Measurements from ENCODE around the gene PHLDB3. TPM values are rescaled to one million over a fixed set of nuclear protein-coding genes. Genes with fewer than 3 reads are reported as not detected.

The PHLDB3 gene
- total RNA-seq, 1 experiment from 2014 or later, result 9.0 TPM

DNA sequence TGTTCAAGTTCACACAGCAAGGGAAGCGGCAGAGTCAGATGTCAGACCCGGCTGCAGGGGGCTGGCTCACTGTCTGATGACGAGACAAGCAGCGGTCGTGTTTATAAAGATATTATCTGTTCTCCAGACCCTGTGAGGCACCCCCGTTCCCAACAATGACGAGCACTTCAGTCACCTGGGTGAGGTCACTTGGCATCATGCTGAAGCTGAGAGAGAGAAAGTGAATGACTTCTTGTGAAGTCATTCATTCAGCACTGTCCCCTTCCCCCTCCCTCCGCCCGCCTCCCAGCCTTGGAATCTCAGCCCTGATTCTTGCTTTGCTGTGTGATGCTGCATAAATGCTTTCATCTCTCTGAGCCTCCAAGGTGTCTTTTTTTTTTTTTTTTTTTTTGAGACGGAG is 34.3 kb downstream of the PHLDB3 start:
- intact Hi-C loops (cut with micrococcal nuclease; ENCODE audit: unreplicated experiment), result no loop called here
- no peaks in the 10 kb centered on the region for H3K27me3 ChIP-seq (replicated peaks; ENCODE audit: insufficient read depth, low read depth, low read length, poor library complexity)
- no peak for TF ChIP-seq EZH2 (IDR thresholded peaks at IDR 0.05; ENCODE audit: borderline replicate concordance, low read depth, low read length, poor library complexity, severe bottlenecking)
- TF ChIP-seq, protein P1, sequence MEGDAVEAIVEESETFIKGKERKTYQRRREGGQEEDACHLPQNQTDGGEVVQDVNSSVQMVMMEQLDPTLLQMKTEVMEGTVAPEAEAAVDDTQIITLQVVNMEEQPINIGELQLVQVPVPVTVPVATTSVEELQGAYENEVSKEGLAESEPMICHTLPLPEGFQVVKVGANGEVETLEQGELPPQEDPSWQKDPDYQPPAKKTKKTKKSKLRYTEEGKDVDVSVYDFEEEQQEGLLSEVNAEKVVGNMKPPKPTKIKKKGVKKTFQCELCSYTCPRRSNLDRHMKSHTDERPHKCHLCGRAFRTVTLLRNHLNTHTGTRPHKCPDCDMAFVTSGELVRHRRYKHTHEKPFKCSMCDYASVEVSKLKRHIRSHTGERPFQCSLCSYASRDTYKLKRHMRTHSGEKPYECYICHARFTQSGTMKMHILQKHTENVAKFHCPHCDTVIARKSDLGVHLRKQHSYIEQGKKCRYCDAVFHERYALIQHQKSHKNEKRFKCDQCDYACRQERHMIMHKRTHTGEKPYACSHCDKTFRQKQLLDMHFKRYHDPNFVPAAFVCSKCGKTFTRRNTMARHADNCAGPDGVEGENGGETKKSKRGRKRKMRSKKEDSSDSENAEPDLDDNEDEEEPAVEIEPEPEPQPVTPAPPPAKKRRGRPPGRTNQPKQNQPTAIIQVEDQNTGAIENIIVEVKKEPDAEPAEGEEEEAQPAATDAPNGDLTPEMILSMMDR (conservative IDR thresholded peaks at IDR 0.05; ENCODE audit: low read depth, low read length), result no peak
- CTCF ChIA-PET, result interaction anchor here (0.6 kb wide), 1 partner anchor 50 kb away, joined by 3 read pairs; no protein-coding TSS in a partner anchor
- POLR2A ChIA-PET (ENCODE audit: low non-redundant PET), result no interaction called here
- H3K4me3 ChIP-seq (ENCODE audit: low read depth, low read length, poor library complexity, severe bottlenecking), result no peak overlapping the region
- no peaks in the 10 kb centered on the region for H3K9me3 ChIP-seq (ENCODE audit: low read depth, low read length, poor library complexity, severe bottlenecking)
- H3K36me3 ChIP-seq (ENCODE audit: insufficient read depth, low read length, poor library complexity, severe bottlenecking), result no peaks in the 10 kb centered on the region
- peaks cover 4% of the 10 kb centered on the region for H3K4me1 ChIP-seq (ENCODE audit: insufficient read depth, low read length, poor library complexity, severe bottlenecking)
- no peak overlapping the region for H3K27ac ChIP-seq (ENCODE audit: low read depth, low read length, poor library complexity, severe bottlenecking)
- BruUV-seq (replicated peaks), result no TSS peak
- no peak for DNase-seq (ENCODE audit: low spot score)

DNA sequence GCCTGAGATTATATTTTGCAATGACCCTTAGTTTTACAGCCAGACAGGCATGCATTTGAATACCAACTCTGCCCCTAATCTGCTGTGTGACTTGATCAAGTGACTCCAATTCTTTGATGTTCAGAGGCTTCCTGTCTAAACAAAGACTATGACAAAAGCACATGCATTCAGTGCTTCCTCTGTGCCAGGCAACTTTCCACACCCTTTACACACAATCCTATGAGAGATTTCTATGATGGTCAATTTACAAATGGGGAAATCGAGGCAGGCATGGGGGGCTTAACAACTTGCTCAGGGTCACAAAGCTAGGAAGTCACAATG is 35.4 kb downstream of the PHLDB3 start:
- no peak for TF ChIP-seq EZH2 (IDR thresholded peaks at IDR 0.05; ENCODE audit: borderline replicate concordance, low read depth, low read length, poor library complexity, severe bottlenecking)
- TF ChIP-seq, protein P1 (conservative IDR thresholded peaks at IDR 0.05; ENCODE audit: low read depth, low read length), result no peak
- no peak overlapping the region for H3K27ac ChIP-seq (ENCODE audit: low read depth, low read length, poor library complexity, severe bottlenecking)
- ChIA-PET CTCF (no interaction called here), POLR2A (ENCODE audit: low non-redundant PET) (no interaction called here)
- intact Hi-C loops (cut with micrococcal nuclease; ENCODE audit: unreplicated experiment), result no loop called here
- no peaks in the 10 kb centered on the region for H3K27me3 ChIP-seq (replicated peaks; ENCODE audit: insufficient read depth, low read depth, low read length, poor library complexity)
- no peaks in the 10 kb centered on the region for H3K36me3 ChIP-seq (ENCODE audit: insufficient read depth, low read length, poor library complexity, severe bottlenecking)
- no peaks in the 10 kb centered on the region for H3K4me1 ChIP-seq (ENCODE audit: insufficient read depth, low read length, poor library complexity, severe bottlenecking)
- BruUV-seq (replicated peaks), result no TSS peak
- no peak for DNase-seq (ENCODE audit: low spot score)
- no peaks in the 10 kb centered on the region for H3K9me3 ChIP-seq (ENCODE audit: low read depth, low read length, poor library complexity, severe bottlenecking)
- H3K4me3 ChIP-seq (ENCODE audit: low read depth, low read length, poor library complexity, severe bottlenecking), result no peak overlapping the region

- DNase-seq (ENCODE audit: low spot score), result no peak
- Histone ChIP-seq H3K36me3 (ENCODE audit: insufficient read depth, low read length, poor library complexity, severe bottlenecking) (no peaks in the 10 kb centered on the region), H3K4me3 (ENCODE audit: low read depth, low read length, poor library complexity, severe bottlenecking) (no peak overlapping the region), H3K4me1 (ENCODE audit: insufficient read depth, low read length, poor library complexity, severe bottlenecking) (no peaks in the 10 kb centered on the region), H3K9me3 (ENCODE audit: low read depth, low read length, poor library complexity, severe bottlenecking) (no peaks in the 10 kb centered on the region), H3K27me3 (replicated peaks; ENCODE audit: insufficient read depth, low read depth, low read length, poor library complexity) (no peaks in the 10 kb centered on the region), H3K27ac (ENCODE audit: low read depth, low read length, poor library complexity, severe bottlenecking) (no peak overlapping the region)
- TF ChIP-seq EZH2 (IDR thresholded peaks at IDR 0.05; ENCODE audit: borderline replicate concordance, low read depth, low read length, poor library complexity, severe bottlenecking), result no peak
- TF ChIP-seq, protein P1 (conservative IDR thresholded peaks at IDR 0.05; ENCODE audit: low read depth, low read length), result no peak
- CTCF ChIA-PET, result no interaction called here
- BruUV-seq (replicated peaks), result no TSS peak
- intact Hi-C loops (cut with micrococcal nuclease; ENCODE audit: unreplicated experiment), result no loop called here
- POLR2A ChIA-PET (ENCODE audit: low non-redundant PET), result no interaction called here
Measured at GRCh38 chr19:43468354-43469159, 36.0 kb downstream of the PHLDB3 start.

Data from A673 (cell line).